ENCODE results near the gene MOCOS.
"Not testable (repeated sequence)": the region's sequence is repeated elsewhere in the genome, so short reads cannot be mapped to it uniquely, and the experiment has no call there.

The MOCOS gene

GRCh38 chr18:36187193-36187825, at the start of gene MOCOS:
Gene MOCOS (plus strand): TSS chr18:36187497. CDS start chr18:36187540, 43 bp downstream.
- peak; percentile 63 to 76 for ATAC-seq

- no peak for ATAC-seq
Observed at GRCh38 chr18:36139245-36139644, 48.1 kb upstream of the MOCOS start.

- no peak for ATAC-seq
Observed at GRCh38 chr18:36141576-36141975, 45.7 kb upstream of the MOCOS start.

GRCh38 chr18:36142751-36143150, 44.5 kb upstream of the MOCOS start:
- ATAC-seq: no peak

- no peak for ATAC-seq
Observed at GRCh38 chr18:36143391-36143790, 43.9 kb upstream of the MOCOS start.

- ATAC-seq: peak in 1 of 2 donors; percentile 28
Observed at GRCh38 chr18:36149514-36150289, 37.6 kb upstream of the MOCOS start.

- no peak for ATAC-seq
Observed at GRCh38 chr18:36152781-36153180, 34.5 kb upstream of the MOCOS start.

- ATAC-seq: no peak
Observed at GRCh38 chr18:36153203-36153602, 34.1 kb upstream of the MOCOS start.

- no peak for ATAC-seq
Observed at GRCh38 chr18:36153771-36154170, 33.5 kb upstream of the MOCOS start.

- no peak for ATAC-seq
Observed at GRCh38 chr18:36155851-36156757, 31.2 kb upstream of the MOCOS start.

GRCh38 chr18:36157441-36157840, 29.9 kb upstream of the MOCOS start:
- no peak for ATAC-seq

GRCh38 chr18:36158266-36158867, 28.9 kb upstream of the MOCOS start:
- no peak for ATAC-seq

GRCh38 chr18:36160959-36161371, 26.3 kb upstream of the MOCOS start:
- ATAC-seq: peak in 1 of 2 donors; percentile 17

GRCh38 chr18:36162981-36163380, 24.3 kb upstream of the MOCOS start:
- no peak for ATAC-seq

GRCh38 chr18:36167692-36168218, 19.5 kb upstream of the MOCOS start:
- ATAC-seq: no peak

- ATAC-seq: not testable (repeated sequence)
Observed at GRCh38 chr18:36168296-36168695, 19.0 kb upstream of the MOCOS start.

- ATAC-seq: no peak
Observed at GRCh38 chr18:36169938-36170337, 17.4 kb upstream of the MOCOS start.

- ATAC-seq: no peak
Observed at GRCh38 chr18:36175481-36175880, 11.8 kb upstream of the MOCOS start.

GRCh38 chr18:36176177-36176584, 11.1 kb upstream of the MOCOS start:
- ATAC-seq: no peak

GRCh38 chr18:36176711-36177110, 10.6 kb upstream of the MOCOS start:
- no peak for ATAC-seq

GRCh38 chr18:36177913-36178312, 9.4 kb upstream of the MOCOS start:
- ATAC-seq: no peak

- no peak for ATAC-seq
Observed at GRCh38 chr18:36179562-36180355, 7.5 kb upstream of the MOCOS start.

Measured in activated CD4-positive, CD25-positive, alpha-beta regulatory T cell treated with anti-CD3 and anti-CD28 coated beads, Interleukin-2, amount 50 U/mL, for 24 hours (primary cell).